NCI-H748 (cell line): ENCODE measurements around the gene HBG2.
"Not testable (repeated sequence)": the region's sequence is repeated elsewhere in the genome, so short reads cannot be mapped to it uniquely, and the experiment has no call there.

Source experiments
- DNase-seq: peaks from one replicate; lab custom pipeline; 2025; ENCODE audit not compliant: unreplicated experiment; lab: John Stamatoyannopoulos, UW

Gene HBG2

DNA sequence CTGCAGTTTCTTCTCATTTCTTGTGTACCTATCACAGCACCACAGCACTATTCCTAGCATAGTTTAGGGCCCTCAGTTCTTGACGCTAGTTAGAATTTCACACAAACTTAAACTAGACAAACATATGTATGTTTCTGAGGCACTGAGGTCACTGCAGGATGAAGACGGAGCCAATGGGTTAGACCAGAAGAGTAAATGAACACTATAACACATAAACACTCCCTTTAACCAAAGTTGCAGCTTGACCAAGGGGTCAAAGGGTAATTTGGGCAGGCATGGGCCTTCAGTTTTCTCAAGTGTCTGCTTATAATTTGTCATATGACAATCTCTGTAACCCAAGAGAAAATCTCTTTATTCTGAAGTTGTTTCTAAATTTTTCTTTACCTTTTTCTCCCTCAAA lies 28.0 kb upstream of the HBG2 start:
- no peak for DNase-seq

DNA sequence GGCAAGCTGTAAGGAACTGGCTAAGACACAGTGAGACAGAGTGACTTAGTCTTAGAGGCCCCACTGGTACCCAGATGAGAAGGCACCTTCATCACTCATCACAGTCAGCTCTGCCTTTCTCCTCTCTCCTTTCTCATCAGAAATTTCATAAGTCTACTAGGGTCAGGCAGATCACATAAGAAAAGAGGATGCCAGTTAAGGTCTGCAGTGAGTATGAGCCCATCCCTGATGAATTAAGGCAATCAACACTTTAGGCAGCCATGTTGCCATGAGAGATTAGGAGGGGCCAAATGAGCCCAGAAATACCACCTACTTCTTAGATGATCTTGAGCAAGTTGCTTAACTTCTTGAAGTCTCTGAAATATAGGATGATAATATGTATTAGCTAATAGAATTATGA lies 27.0 kb upstream of the HBG2 start:
- no peak for DNase-seq

DNA sequence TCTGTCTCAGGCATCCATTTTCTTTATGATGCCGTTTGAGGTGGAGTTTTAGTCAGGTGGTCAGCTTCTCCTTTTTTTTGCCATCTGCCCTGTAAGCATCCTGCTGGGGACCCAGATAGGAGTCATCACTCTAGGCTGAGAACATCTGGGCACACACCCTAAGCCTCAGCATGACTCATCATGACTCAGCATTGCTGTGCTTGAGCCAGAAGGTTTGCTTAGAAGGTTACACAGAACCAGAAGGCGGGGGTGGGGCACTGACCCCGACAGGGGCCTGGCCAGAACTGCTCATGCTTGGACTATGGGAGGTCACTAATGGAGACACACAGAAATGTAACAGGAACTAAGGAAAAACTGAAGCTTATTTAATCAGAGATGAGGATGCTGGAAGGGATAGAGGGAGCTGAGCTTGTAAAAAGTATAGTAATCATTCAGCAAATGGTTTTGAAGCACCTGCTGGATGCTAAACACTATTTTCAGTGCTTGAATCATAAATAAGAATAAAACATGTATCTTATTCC lies 26.1 kb upstream of the HBG2 start:
- DNase-seq, result peak; percentile 24

DNA sequence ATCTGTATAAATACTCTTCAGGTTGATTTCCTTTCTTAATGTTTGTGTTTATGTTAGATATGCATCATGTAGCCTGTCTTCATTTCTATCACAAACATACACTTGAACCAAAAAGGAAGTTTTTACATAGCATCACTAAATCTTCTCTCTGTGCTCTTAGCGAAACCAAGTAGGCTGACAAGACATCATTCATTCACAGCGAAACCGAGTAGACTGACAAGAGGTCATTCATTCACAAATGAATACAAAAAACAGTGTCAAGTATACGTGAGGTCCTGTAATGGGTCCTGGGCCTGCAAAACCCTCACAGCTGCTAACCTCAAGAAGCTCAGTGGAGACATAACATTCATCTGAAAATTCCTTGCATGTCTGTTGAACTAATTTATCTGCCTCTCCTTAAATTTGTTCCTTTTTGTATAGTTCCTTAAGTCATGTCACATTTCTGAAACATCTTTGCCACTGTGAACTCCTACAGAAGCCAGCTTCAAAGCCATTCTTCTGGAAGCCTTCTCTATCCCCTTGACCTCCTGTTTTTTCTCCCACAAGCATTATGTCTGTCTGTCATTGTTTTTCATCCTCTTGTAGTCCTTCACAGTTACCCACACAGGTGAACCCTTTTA lies 25.0 kb upstream of the HBG2 start:
- no peak for DNase-seq

DNA sequence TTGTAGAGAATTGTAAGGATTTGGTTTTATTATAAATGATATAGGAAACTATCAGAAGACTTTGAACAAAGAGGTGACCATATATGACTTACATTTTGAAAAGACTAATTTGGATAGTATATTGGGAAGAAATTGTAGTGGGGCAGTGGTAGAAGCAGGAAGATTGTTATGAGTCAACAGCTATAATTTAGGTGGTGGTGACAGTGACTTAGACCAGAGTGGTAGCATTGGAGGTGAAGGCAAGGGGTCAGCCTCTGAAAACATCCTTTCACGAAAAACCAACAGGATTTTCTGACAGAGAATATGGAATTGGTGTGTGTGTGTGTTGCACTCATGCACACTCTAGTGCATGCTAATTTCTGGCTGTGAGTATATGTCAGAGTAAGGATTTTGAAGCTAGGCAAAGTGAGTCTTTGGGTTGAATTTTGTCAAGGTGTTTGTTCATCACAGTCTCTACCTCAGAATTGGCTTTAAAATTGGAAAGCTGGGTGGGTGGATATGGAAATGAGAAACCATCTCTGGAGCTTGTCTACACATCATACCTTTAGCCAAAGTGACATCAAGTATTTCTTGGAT lies 23.3 kb upstream of the HBG2 start:
- no peak for DNase-seq

DNA sequence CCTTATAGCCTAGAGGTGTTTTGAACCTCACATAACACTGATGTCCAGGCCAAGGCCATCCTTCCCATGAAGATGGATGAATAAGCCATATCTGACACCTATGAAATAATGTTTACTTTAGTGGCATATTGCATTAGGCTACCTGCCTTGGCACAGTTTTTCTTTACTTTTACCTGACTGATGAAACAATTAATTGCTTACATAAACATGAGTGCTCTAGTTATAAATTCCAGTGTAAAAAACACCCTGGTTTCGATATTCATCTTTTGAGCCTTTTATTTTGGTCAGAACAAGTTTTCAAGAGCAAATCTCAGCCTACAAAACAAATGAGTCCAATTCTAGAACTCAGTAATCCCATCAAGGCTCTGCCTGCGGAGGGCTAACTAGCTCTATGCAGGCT lies 22.1 kb upstream of the HBG2 start:
- DNase-seq, result no peak

DNA sequence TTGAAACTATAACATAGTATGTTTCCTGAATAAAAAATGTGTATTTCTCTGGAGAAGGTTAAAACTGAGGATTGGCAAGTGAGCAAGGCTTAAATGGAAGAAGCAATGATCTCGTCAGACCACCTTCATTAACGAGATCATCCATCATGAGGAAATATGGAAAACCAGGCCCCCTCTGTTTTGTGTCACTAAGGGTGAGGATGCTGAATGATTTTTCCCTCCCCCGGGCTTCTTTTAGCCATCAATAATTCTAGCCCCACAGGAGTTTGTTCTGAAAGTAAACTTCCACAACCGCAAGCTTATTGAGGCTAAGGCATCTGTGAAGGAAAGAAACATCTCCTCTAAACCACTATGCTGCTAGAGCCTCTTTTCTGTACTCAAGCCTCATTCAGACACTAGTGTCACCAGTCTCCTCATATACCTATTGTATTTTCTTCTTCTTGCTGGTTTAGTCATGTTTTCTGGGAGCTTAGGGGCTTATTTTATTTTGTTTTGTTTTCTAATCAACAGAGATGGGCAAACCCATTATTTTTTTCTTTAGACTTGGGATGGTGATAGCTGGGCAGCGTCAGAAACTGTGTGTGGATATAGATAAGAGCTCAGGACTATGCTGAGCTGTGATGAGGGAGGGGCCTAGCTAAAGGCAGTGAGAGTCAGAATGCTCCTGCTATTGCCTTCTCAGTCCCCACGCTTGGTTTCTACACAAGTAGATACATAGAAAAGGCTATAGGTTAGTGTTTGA lies 21.0 kb upstream of the HBG2 start:
- no peak for DNase-seq

DNA sequence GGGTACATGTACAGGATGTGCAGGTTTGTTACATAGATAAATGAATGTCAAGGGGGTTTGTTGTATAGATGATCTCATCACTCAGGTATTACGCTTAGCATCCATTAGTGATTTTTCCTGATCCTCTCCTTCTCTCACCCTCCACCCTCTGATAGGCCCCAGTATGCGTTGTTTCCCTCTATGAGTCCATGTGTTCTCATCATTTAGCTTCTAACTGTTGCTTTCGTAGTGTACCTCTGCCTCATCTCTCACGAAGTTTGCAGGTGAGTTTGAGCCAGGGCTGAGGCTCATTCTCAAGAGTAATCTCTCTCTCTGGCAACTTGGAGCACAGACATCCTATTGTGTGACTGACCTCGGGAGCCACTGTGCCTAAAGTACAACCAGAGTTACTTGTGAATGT lies 19.8 kb upstream of the HBG2 start:
- no peak for DNase-seq

DNA sequence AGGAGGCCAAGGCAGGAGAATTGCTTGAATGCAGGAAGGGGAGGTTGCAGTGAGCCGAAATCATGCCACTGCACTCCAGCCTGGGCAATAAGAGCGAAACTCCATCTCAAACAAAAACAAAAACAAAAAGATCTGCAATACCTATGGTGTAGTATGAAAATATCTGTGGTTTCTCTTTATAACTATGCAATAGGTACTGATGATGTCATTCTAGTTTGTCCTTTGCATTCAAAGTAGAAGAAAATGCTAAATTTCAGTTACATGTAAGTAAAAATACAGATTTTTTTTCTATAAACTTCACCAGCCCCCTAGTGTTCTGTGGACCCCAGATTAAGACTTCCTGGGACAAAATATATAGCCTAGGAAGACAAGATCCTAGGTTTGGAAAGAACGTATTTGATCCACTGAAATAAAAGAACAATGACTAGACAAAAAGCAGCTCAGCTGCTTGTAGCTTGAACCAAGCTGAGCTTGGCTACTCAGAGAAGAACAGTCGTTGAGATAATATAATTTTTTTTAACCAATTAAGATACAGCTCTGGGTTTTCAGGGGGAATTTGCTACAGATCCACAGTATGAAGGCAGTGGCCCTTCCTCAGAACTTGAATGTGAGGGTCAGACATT lies 17.9 kb upstream of the HBG2 start:
- no peak for DNase-seq

DNA sequence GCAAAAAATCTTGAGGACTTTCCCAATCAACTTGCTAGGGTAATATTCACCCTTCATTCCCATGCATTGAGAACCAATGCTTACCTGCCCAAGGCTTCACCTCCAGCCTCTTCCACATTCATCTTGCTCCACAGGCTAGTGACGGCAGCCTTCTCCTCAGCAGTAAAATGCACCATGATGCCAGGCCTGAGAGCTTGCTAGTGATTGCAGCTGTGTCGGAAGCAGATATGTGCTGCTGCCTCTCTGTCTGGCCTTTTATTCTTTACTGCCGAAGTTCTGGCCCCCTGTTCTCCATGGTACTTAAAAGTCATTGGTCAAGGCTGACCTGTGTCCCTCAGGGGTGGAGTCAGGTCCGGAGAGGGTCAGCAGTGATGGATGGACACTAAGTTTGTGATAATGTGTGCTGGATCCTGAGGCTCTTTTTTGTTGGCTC lies 15.2 kb upstream of the HBG2 start, which contains the start of gene HBE1:
TSS of gene HBE1 (minus strand) at position 231 of the 433 bp plus-strand sequence. CDS start at position 176, 55 bp downstream.
- no peak for DNase-seq

DNA sequence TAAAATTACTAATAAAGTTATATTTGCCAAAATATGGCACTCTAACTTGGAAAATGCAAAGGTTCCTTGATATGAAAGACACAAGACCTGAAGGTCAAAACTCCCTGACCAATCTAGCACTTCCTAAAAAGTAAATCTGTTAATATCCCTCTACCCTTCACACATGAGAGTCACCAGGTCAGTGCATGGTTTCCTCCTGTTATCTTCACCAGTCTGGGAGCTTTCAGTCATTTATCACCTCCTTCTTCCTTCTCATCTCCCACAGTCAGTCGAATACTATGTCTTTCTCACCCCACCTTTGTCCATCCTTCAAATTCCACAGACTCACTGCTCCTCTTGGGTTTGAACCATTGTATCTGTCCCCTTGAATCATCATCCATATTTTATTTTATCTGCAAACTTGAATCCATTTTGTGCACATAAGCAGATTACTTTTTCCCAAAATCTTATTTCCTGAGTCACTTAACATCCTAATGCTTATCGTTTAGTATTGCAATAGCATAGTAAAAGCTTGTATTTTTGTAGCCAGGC lies 12.5 kb upstream of the HBG2 start:
- DNase-seq, result no peak

DNA sequence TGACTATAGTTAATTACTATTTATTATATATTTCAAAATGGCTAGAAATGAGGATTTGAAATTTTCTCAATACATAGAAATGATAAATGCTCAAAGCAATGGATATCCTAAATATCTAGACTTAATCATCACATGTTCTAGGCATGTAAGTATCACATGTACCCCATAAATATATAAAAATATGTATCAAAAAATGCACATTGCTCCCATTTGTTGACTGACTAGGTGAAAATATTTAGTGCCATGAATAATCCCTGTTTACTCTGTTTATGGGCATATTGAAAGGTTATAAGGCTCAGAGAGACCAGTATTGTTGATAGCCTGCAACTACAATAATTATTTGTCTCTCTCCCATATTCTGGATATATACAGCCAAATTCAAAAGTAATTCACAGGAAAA lies 12.0 kb upstream of the HBG2 start:
- DNase-seq, result no peak

DNA sequence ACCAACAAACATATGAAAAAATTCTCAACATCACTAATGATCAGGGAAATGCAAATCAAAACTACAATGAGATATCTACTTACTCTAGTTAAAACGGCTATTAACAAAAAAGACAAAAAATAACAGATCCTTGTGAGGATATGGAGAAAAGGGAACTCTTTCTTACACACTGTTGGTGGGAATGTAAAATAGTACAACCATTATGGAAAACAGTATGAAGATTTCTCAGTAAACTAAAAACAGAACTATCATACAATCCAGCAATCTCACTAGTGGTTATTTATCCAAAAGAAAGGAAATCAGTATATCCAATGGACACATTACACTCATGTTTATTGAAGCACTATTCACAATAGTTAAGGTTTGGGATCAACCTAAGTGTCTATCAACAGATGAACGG lies 11.3 kb upstream of the HBG2 start:
- DNase-seq, result no peak

DNA sequence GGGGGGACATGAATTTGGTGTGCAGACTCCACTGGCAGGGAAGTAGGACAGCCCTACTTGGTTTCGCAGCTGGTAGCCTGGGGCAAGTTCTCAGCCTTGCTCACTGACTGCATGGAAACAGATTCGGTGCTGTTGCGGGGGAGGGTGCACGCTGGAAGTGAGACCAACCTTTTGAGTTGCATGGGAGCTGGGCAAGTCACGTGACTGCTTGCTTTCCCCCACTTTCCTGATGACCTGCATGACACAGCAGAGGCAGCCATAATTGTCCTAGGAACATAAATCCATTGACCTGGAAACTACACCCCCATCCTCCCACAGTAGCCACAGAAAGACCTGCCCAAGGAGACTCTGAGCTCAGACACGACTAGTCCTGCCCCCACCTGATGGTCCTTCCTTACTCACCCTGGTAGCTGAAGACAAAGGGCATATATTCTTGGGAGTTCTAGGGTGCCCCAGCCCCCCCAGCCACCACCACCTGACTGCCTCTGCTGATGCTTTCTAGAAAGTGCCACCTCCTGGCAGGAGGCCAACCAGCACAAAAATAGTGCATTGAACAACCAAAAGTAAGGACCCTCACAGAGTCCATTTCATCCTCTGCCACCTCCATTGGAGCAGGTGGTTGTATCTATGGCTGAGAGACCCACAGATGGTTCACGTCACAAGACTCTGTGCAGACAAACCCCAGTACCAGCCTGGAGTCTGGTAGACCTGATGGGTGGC lies 4.1 kb upstream of the HBG2 start:
- DNase-seq, result no peak

DNA sequence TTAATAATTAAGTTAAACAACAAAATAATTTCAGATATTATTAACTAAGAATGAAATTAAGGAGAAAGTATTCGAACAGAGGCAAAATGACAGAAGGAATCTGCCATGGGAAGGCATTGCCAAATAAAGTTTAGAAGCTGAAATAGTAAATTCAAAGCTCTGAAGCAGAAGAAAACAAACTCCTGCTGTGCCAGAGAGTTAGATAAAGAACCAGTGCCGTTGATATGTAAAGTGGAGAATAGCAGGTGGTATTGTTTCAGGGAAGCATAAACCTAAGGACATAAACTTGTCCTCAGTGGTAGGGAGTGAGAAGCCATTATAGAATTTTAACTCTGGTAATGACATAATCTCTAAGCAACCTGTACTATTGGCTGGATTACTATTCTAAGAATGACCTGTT lies 2.7 kb upstream of the HBG2 start:
- no peak for DNase-seq

DNA sequence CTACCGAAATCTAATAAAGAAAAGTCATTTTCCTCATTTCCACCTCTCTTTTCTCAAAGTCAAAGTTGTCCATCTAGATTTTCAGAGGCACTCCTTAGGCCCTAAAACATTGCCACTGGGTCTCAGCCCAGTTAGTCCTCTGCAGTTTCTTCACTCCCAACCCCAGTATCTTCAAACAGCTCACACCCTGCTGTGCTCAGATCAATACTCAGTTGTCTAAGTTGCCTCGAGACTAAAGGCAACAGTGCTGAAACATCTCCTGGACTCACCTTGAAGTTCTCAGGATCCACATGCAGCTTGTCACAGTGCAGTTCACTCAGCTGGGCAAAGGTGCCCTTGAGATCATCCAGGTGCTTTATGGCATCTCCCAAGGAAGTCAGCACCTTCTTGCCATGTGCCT lies 558 bp downstream of the HBG2 start:
- DNase-seq, result not testable (repeated sequence)

DNA sequence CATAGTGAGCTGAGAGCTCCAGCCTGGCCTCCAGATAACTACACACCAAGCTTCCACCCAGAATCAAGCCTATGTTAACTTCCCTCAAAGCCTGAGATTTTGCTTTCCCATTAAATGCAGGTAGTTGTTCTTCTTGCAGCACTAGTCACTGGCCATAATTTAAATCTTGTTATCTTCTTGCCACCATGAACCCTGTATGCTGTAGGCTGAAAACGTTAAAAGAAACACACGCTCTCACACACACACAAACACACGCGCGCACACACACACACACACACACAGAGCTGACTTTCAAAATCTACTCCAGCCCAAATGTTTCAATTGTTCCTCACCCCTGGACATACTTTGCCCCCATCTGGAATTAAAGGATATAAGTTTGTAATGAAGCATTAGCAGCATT lies 1.1 kb downstream of the HBG2 start:
- DNase-seq, result not testable (repeated sequence)

DNA sequence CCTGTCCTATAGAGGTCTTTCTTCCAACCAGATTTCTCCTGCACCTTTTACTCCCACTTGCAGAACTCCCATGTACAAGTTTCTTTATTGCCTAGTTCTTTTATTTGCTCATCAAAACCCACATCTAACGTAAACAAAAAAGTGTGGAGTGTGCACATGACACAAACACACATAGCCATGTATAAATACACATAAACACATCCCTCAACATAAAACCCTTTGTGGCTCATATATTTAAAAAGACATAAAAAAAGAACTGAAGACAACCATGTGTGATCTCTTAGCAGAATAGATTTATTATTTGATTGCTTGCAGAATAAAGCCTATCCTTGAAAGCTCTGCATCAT lies 1.7 kb downstream of the HBG2 start:
- DNase-seq, result no peak

DNA sequence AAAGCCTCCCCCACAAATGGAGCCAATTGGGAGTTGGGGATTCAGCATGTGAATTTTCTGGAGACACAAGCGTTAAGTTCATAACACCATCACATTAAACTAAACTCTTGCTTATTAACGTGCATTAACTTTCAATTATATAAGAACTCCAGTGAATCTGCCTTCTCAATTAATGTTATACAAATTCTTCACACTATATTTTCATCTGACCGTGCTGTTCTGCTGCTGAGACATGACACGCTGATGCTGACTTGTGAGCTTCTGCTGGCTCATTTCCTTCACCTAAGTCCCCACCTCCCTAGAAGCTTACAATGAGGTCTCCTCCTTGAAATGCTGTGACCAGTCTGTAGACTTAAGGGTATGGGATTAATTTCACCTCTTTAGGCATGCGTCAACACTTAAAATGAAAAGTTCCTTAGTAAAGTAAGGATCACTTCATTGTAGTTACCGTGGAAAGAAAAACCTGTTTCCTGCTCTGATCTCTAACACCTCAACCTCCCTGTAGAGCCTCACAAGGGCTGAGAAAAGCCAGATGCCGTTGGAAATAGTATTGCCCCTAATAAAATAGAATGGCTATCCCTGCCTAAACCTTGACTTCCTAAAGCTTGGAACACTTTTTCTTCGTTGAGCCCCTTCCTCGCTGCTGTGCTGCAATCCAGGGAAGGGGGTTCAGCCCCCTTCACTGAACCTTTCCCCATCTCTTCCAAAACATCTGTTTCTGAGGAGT lies 2.2 kb downstream of the HBG2 start:
- DNase-seq, result no peak

DNA sequence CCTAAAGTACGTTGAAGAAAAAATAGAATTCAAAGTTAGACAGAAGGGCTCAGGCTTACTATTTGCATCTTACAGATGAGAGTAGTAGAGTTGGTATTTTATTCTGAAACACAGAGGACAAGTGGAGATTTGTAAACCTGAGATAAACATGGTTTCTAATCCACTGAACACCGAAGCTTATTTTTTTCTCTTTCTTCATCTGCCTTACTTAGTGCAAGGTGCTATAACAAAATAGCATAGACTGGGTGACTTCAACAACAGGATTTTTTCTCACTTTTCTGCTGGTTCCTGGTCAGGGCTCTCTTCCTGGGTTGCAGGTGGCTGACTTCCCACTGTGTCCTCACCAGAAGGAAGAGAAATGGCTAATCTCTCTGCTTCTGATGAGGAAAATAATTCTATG lies 2.8 kb downstream of the HBG2 start:
- DNase-seq, result no peak
